VCaP (cell line): ENCODE measurements around the gene TUNAR.
A peak's percentile ranks its signal among the peaks of the same experiment; 100 is the strongest.

Experiments used
- H3K27ac ChIP-seq: fragments of 450-650 bp; 2 replicates; pipeline ENCODE4 v1.5.1; 2017
- CTCF ChIP-seq: fragments of 450-650 bp; conservative IDR thresholded peaks from 2 replicates; pipeline ENCODE4 v1.5.1; 2017; ENCODE audit warnings: mild to moderate bottlenecking, moderate library complexity

TUNAR gene

DNA sequence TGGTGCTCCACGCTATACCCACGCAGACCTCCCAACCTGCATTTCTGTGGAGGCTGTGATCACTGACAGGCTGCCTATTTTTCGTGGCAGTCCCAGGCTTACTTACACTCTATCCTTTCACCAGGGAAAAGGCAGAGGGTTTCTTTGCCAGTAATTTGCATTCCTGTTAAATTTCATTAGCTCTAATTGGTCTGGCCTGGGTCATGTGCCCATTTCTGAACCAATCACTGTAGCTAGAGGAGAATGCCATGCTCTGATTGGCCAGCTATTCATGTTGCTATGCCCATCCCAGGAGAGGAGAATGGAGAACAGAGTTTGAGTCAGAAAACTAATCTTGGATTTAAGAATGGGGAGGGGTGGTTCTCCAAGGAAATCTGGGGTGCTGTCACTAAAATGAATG, 43.2 kb upstream of the TUNAR start:
- no peak overlapping the region for H3K27ac ChIP-seq
- TF ChIP-seq CTCF: no peak

DNA sequence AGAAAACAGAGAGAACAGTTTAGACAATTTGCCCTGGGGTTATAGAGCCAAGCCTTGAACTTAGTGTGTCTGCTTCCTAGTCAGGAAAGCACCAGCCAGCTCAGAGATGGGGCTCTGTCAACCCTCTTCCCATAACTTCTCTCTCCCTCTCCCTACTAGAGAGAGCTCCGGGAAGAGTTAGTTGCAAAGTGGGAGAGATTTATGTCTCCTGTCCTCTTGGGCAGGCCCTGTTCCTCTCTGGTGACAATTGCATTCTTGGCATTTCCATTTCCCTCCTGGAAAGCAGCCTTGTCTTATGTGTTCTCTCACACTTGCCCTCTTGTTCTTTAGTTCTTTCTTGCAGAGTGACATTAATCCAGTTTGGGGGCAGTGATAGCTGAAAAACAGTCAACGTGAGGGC, 42.1 kb upstream of the TUNAR start:
- TF ChIP-seq CTCF: no peak

DNA sequence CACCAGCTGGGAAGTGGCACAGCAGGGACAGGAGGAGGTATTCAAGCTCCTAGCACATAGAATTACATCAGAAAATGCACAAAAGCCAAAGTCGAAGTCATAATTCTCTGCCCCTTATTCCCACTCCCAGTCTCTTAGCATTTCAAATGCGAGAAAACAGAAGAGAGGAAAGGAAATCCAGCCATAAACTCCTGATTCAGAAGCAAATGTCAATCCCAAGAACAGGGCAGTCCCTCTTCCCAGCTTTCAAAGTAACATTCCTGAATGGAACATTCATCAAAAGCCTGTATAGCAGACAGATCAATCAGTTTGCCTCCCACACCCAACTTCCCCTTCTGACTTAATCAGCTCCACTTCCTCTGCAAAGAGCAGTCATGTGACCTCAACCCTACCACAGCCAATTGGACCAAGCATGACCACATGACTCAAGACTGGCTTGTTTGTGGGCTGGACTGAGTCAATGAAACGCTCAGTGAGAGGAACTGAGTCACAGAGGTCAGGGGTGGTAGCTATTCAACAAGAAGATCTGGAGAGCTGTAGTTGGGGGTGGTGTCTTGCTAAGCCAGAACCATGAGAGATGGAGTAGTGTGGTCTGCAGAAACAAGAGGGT, 41.4 kb upstream of the TUNAR start:
- peak overlapping the region; percentile 30 for H3K27ac ChIP-seq
- TF ChIP-seq CTCF: no peak

More for the DNA sequence above, 42.1 kb upstream of the TUNAR start:
- H3K27ac ChIP-seq: peak overlapping the region; percentile 30

DNA sequence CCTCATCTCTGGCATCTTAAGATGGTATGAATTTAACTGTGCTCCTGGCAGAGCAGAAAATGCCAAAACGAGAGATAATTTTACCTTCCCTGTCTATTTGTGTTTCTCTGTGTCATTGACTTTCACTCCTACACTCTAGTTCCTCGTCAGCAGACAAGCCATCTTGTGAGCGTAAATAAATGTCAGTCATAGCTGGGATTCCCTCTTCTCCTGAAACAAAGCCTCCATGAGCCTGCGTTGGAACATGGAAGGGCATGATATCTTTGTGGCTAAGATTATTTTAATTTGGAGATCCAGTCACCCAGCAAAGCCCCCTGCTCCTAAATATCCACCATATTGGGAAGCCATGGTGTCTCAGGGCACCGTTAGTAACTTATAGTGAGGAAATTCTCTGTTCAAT, 37.8 kb upstream of the TUNAR start:
- no peak overlapping the region for H3K27ac ChIP-seq
- no peak for TF ChIP-seq CTCF

DNA sequence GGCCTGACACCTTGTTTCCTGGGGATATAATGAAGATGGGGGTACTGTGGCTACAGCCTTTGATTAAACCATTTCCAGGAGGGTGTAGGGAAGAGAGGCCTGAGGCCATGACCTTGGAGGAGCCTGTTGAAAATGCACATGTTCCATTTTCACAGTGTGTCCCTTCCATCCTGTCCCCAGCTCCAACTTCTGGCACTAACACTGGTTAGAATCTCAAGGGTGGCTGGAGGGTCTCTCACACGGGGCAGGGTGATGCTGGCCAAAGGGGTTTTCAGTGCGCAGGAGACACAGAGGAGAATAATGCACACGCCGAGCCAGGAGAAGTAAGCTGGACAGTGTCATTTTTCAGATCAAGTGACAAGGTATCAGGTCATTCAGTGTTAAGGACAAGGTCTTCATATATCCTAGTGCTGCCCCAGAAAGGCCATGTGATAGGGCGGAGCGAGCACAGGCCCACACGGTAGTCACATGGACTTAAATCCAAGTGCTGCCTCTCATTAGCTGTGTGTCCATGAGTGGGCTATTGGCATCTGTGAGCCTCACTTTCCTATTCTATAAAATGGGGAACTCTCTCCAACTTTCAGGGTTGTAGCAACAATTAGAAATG, 36.4 kb upstream of the TUNAR start:
- TF ChIP-seq CTCF: no peak
- no peak overlapping the region for H3K27ac ChIP-seq

GRCh38 chr14:95841668-95842067, 35.0 kb upstream of the TUNAR start:
- no peak for TF ChIP-seq CTCF
- H3K27ac ChIP-seq: no peak overlapping the region

DNA sequence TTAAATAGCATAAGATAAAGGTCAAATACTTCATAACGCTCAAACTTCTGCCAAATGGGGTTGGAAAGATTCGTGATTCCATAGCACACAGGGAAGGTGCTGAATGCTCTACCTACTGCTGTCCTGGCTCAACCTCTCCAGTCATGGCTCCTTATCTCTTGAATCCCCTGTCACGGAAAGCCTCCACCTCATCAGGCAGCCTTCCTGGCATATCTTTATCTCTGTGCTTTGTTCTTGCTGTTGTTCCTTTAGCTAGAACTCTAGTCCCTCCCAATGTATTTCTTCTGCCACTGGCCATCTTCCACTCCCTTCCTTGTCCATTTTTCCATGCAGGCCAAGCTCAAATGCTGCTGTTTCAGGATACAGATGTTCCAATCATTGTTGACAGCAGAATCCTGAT, 26.9 kb upstream of the TUNAR start:
- no peak for TF ChIP-seq CTCF
- no peak overlapping the region for H3K27ac ChIP-seq
